ENCODE results near the gene CD209. TPM values are rescaled to one million over a fixed set of nuclear protein-coding genes. Genes with fewer than 3 reads are reported as not detected.
A peak's percentile ranks its signal among the peaks of the same experiment; 100 is the strongest.

The CD209 gene
- total and polyA plus RNA-seq, 9 of the 15 experiments (the other 6 are each of a cell fraction or from before 2014, with no cell fraction given), result 0.01 TPM; not detected in 8

DNA sequence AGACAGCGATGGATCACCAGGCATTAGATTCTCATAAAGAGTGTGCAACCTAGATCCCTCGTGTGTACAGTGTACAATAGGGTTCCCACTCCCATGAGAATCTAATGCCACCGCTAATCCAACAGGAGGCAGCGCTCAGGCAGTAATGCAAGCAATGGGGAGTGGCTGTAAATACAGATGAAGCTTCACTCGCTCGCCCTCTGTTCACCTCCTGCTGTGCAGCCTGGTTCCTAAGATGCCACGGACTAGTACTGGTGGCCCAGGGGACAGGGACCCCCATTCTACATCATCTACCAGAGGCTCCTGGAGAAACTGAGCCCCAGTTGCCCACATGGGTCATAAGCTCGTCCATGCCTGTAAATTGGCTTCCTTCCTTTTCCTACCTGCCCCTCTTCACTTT is 23.7 kb upstream of the CD209 start (continued):
- TF ChIP-seq USF1 (CRISPR knock-in tag; IDR thresholded peaks at IDR 0.05), result no peak
- no peak for TF ChIP-seq XRCC5 (IDR thresholded peaks at IDR 0.05; ENCODE audit: low read depth, low read length)

DNA sequence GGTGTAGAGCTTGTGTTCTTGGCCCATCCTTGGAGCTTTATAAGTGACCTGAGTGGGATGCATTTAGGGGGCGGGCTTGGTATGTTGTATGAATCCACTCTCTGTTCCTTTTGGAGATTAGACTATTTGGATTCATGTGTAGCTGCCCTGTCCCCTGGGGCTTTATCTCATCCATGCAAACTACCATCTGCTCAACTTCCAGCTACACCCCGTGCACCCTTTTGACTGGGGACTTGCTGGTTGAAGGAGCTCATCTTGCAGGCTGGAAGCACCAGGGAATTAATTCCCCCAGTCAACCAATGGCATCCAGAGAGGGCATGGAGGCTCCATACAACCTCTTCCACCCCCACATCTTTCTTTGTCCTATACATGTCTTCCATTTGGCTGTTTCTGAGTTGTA is 21.8 kb upstream of the CD209 start:
- Histone ChIP-seq H2AFZ (ENCODE audit: low read depth, low read length) (no peak overlapping the region), H3K27me3 (ENCODE audit: control insufficient read depth in 2 of 2, insufficient read depth in 2 of 2, low read length in 2 of 2) (peaks cover 21 to 46% of the 10 kb centered on the region in 2 experiments; a peak in 4 of 5 replicates), H3K9me1 (ENCODE audit: control insufficient read depth, insufficient read depth, low read length) (no peaks in the 10 kb centered on the region), H3K4me1 (replicated peaks in 1 of 2; ENCODE audit: control insufficient read depth in 2 of 2, insufficient read depth in 2 of 2, low read length in 2 of 2) (peaks cover 2 to 5% of the 10 kb centered on the region in 2 experiments; a peak in 4 of 5 replicates), H3K36me3 (ENCODE audit: control insufficient read depth, insufficient read depth, low read length) (no peaks in the 10 kb centered on the region), H4K20me1 (replicated peaks; ENCODE audit: control insufficient read depth, insufficient read depth, low read length) (no peaks in the 10 kb centered on the region), H3K27ac (ENCODE audit: extremely low read depth, low read depth, low read length) (no peak overlapping the region), H3K4me3 (no peak overlapping the region), H3K9me3 (replicated peaks; ENCODE audit: control insufficient read depth, insufficient read depth, low read depth, low read length) (no peaks in the 10 kb centered on the region), H3K9ac (ENCODE audit: insufficient read depth in 1 of 2, low read depth in 2 of 2, low read length in 2 of 2) (no peak overlapping the region), H3K4me2 (ENCODE audit: insufficient read depth, low read length) (no peak overlapping the region), H3K79me2 (ENCODE audit: control insufficient read depth, insufficient read depth, low read length) (no peaks in the 10 kb centered on the region)
- BruUV-seq (replicated peaks), result no TSS peak
- TF ChIP-seq ZBTB26 (CRISPR knock-in tag; IDR thresholded peaks at IDR 0.05) (no peak), ZNF717 (CRISPR knock-in tag; IDR thresholded peaks at IDR 0.05) (no peak), ZC3H4 (CRISPR knock-in tag; IDR thresholded peaks at IDR 0.05; ENCODE audit: borderline replicate concordance) (no peak), ZNF398 (CRISPR knock-in tag; IDR thresholded peaks at IDR 0.05) (no peak)
- ATAC-seq (0 out of 3 replicates have a peak, but pooled peaks have one; percentile 32), DNase-seq (ENCODE audit: extremely low read depth in 1 of 4, low spot score in 3 of 4) (no peak), FAIRE-seq (no peak)
- ChIA-PET CTCF (ENCODE audit: low intra/inter-chr PET ratio) (no interaction called here), POLR2A (no interaction called here)
- 6% methylated on average over 2 of the region's 2 CpGs for WGBS (ENCODE audit: insufficient coverage, low coverage, missing lambda C conversion rate)
- in situ Hi-C loops (cut with MboI) (no loop called here), intact Hi-C loops (cut with micrococcal nuclease) (no loop called here)

All from K562 (cell line).